Activated T-cell treated with anti-CD3 and anti-CD28 coated beads, Interleukin-2, amount 50 U/mL, for 72 hours (primary cell): ENCODE results near the gene TC2N. TPM values are rescaled to one million over a fixed set of nuclear protein-coding genes. Genes with fewer than 3 reads are reported as not detected.
A peak's percentile ranks its signal among the peaks of the same experiment; 100 is the strongest.

Experiments
- ATAC-seq, 2 donors: fragments of 150-1000 bp; cut with Tn5 transposase; replicated peaks in 1 of 2; 2 replicates each; pipeline ENCODE4 v1.10.0; 2021; ENCODE audit warnings: moderate library complexity in 2 of 2, mild to moderate bottlenecking in 1 of 2
- DNase-seq, 2 donors: peaks; one replicate each; pipeline ENCODE4 v3.0.0; 2021 to 2022; ENCODE audit warnings: mixed read lengths in 1 of 2
- H3K27ac Mint-ChIP-seq: one replicate; pipeline ENCODE4 v1.8.0; 2022; ENCODE audit warnings: mild to moderate bottlenecking, moderate library complexity, mixed read lengths
- H3K27me3 Mint-ChIP-seq: one replicate; pipeline ENCODE4 v1.8.0; 2022; ENCODE audit warnings: low read depth, mixed read lengths
- H3K36me3 Mint-ChIP-seq, 2 donors: one replicate each; pipeline ENCODE4 v1.8.0; 2022; ENCODE audit warnings: mixed read lengths in 2 of 2, mild to moderate bottlenecking in 1 of 2; ENCODE audit not compliant: insufficient read depth in 2 of 2
- H3K4me1 Mint-ChIP-seq: one replicate; pipeline ENCODE4 v1.8.0; 2022; ENCODE audit warnings: low read depth, mixed read lengths
- H3K4me3 Mint-ChIP-seq, 2 donors: one replicate each; pipeline ENCODE4 v1.8.0; 2022; ENCODE audit warnings: mild to moderate bottlenecking in 2 of 2, mixed read lengths in 2 of 2, moderate library complexity in 2 of 2
- H3K9me3 Mint-ChIP-seq, 2 donors: one replicate each; pipeline ENCODE4 v1.8.0; 2022; ENCODE audit warnings: mixed read lengths in 2 of 2
- total RNA-seq, 2 donors: library from RNA; stranded (reverse); gene quantifications; one replicate each; pipeline ENCODE4 v1.2.3, GENCODE V29; 2022

TC2N gene
- total RNA-seq, 2 donors from 2014 or later: 38.1 to 55.4 TPM

DNA sequence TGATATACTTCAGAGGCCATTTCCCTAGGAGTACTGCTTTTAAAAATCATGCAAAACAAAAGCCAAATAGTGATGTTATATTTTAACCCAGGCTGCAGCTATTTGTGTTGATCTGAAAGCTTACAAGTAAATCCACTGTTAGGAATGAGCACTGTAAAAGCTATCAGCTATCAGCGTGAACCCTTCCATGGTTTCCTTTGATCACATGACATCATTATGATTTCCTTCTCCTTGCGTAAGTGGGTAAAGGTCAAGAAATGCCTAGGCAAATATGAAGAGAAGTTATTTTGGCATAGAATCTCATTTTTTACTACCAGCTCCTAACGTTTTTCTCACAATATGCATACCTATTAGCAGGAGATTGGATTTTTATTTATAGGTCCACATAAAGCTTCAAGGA, 86.9 kb downstream of the TC2N start:
- Mint-ChIP-seq H3K9me3 (no peaks in the 10 kb centered on the region), H3K36me3 (no peaks in the 10 kb centered on the region), H3K27ac (no peak overlapping the region), H3K4me1 (no peaks in the 10 kb centered on the region), H3K27me3 (no peaks in the 10 kb centered on the region), H3K4me3 (no peak overlapping the region)
- no peak for DNase-seq
- ATAC-seq: no peak

- Mint-ChIP-seq H3K36me3 (no peaks in the 10 kb centered on the region), H3K4me3 (no peak overlapping the region), H3K27ac (no peak overlapping the region), H3K4me1 (peaks cover 6% of the 10 kb centered on the region), H3K9me3 (no peaks in the 10 kb centered on the region), H3K27me3 (no peaks in the 10 kb centered on the region)
- ATAC-seq (no peak), DNase-seq (no peak)
Measured at GRCh38 chr14:91778217-91778616, 89.1 kb downstream of the TC2N start.

GRCh38 chr14:91774140-91775096, 92.9 kb downstream of the TC2N start:
- Mint-ChIP-seq H3K27me3 (no peaks in the 10 kb centered on the region), H3K4me1 (peaks cover 6% of the 10 kb centered on the region), H3K36me3 (no peaks in the 10 kb centered on the region), H3K27ac (peak overlapping the region; percentile 34), H3K4me3 (no peak overlapping the region), H3K9me3 (no peaks in the 10 kb centered on the region)
- ATAC-seq: no peak
- DNase-seq: no peak

- no peak overlapping the region for H3K4me3 Mint-ChIP-seq
- no peak for ATAC-seq
- H3K27ac Mint-ChIP-seq: no peak overlapping the region
- no peaks in the 10 kb centered on the region for H3K36me3 Mint-ChIP-seq
- H3K4me1 Mint-ChIP-seq: peaks cover 6% of the 10 kb centered on the region
- no peak for DNase-seq
- no peaks in the 10 kb centered on the region for H3K9me3 Mint-ChIP-seq
- no peaks in the 10 kb centered on the region for H3K27me3 Mint-ChIP-seq
Measured at GRCh38 chr14:91770185-91770584, 97.2 kb downstream of the TC2N start.

GRCh38 chr14:91755570-91756295, 111.6 kb downstream of the TC2N start:
- Mint-ChIP-seq H3K36me3 (peaks cover 9 to 11% of the 10 kb centered on the region in 2 donors), H3K27me3 (no peaks in the 10 kb centered on the region), H3K4me1 (no peaks in the 10 kb centered on the region), H3K4me3 (no peak overlapping the region), H3K9me3 (peaks cover 4 to 5% of the 10 kb centered on the region in 2 donors), H3K27ac (no peak overlapping the region)
- ATAC-seq (no peak), DNase-seq (no peak)

GRCh38 chr14:91754819-91755218, 112.5 kb downstream of the TC2N start:
- DNase-seq (no peak), ATAC-seq (no peak)
- Mint-ChIP-seq H3K9me3 (peaks cover 0 to 2% of the 10 kb centered on the region in 2 donors), H3K4me3 (no peak overlapping the region), H3K27me3 (no peaks in the 10 kb centered on the region), H3K36me3 (peaks cover 3 to 6% of the 10 kb centered on the region in 2 donors), H3K4me1 (no peaks in the 10 kb centered on the region), H3K27ac (no peak overlapping the region)

DNA sequence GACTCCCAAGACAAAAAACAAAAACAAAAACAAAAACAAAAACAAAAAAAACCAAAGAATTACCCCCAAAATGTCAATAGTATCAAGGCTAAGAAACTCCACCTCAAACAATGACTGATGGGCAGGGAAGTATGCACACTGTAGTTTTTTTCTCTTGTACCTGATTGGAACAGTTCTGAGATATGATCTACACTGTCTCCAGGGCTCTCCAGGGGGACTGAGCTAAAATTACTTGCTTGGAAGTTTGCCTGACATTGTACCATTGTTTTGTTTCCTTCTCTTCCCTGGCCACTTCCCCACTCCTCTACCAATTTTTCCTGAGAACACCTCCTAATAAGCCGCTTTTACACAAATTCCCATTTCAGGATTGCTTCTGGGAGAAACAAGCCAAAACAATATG, 113.2 kb downstream of the TC2N start:
- H3K27me3 Mint-ChIP-seq: no peaks in the 10 kb centered on the region
- DNase-seq (no peak), ATAC-seq (no peak)
- no peaks in the 10 kb centered on the region for H3K4me1 Mint-ChIP-seq
- H3K36me3 Mint-ChIP-seq: peaks cover 0 to 1% of the 10 kb centered on the region in 2 donors
- H3K9me3 Mint-ChIP-seq: peaks cover 0 to 2% of the 10 kb centered on the region in 2 donors
- H3K4me3 Mint-ChIP-seq: no peak overlapping the region
- H3K27ac Mint-ChIP-seq: no peak overlapping the region

- Mint-ChIP-seq H3K27ac (no peak overlapping the region), H3K4me3 (no peak overlapping the region), H3K36me3 (peaks cover 0 to 1% of the 10 kb centered on the region in 2 donors), H3K4me1 (no peaks in the 10 kb centered on the region), H3K9me3 (peaks cover 0 to 2% of the 10 kb centered on the region in 2 donors), H3K27me3 (no peaks in the 10 kb centered on the region)
- DNase-seq (no peak), ATAC-seq (peak in 1 of 2 donors; percentile 33)
Measured at GRCh38 chr14:91753501-91754128, 113.7 kb downstream of the TC2N start.

GRCh38 chr14:91752961-91753360, 114.4 kb downstream of the TC2N start:
- H3K27ac Mint-ChIP-seq: no peak overlapping the region
- peaks cover 0 to 2% of the 10 kb centered on the region in 2 donors for H3K9me3 Mint-ChIP-seq
- no peak overlapping the region for H3K4me3 Mint-ChIP-seq
- no peaks in the 10 kb centered on the region for H3K4me1 Mint-ChIP-seq
- H3K36me3 Mint-ChIP-seq: peaks cover 0 to 1% of the 10 kb centered on the region in 2 donors
- no peaks in the 10 kb centered on the region for H3K27me3 Mint-ChIP-seq
- DNase-seq: no peak
- no peak for ATAC-seq

DNA sequence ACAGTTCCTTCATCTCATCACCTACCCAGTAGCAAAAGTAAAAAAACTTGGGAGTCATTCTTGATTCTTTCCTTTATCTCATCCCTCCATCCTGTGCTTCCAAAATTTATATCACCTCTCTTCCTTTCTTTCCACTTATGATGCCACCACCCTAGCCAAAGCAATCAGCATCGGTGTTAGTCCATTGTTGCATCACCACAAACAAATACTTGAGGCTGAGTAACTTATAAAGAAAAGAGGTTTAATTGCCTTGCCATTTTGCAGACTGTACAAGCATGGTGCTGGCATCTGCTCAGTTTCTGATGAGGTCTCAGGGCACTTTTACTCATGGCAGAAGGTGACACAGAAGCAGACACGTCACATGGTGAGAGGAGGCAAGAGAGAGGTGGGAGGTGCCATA, 115.6 kb downstream of the TC2N start:
- peaks cover 0 to 2% of the 10 kb centered on the region in 2 donors for H3K9me3 Mint-ChIP-seq
- no peak overlapping the region for H3K4me3 Mint-ChIP-seq
- H3K27ac Mint-ChIP-seq: no peak overlapping the region
- no peaks in the 10 kb centered on the region for H3K4me1 Mint-ChIP-seq
- no peaks in the 10 kb centered on the region for H3K36me3 Mint-ChIP-seq
- DNase-seq (no peak), ATAC-seq (no peak)
- H3K27me3 Mint-ChIP-seq: no peaks in the 10 kb centered on the region

DNA sequence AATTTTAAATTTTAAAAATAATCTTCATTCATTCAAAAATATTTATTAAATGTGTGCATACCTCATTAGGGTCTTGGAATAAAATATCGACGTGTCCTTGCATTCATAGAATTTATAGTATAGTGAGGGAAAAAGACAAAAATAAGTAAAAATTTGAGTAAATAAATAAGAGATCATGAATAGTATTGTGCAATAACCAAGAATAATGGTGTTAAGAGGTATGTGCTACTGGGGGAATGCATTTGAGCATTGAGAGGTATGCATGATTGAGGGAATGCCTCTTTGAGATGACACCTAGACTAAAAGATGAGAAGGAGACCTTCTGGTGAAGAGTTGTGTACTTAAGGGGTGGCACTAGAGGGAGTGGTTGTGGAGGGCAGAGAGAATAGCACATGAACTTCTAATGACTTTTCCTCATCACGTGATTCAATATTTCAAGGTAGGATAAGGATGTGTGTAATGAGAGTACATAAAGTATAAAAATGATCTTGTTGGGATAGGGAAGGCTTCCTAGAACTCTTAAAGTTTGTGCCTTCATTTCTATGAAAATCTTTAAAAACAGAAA, 116.6 kb downstream of the TC2N start:
- DNase-seq (no peak), ATAC-seq (no peak)
- Mint-ChIP-seq H3K9me3 (peaks cover 0 to 2% of the 10 kb centered on the region in 2 donors), H3K36me3 (no peaks in the 10 kb centered on the region), H3K4me1 (no peaks in the 10 kb centered on the region), H3K27ac (no peak overlapping the region), H3K27me3 (no peaks in the 10 kb centered on the region), H3K4me3 (no peak overlapping the region)

DNA sequence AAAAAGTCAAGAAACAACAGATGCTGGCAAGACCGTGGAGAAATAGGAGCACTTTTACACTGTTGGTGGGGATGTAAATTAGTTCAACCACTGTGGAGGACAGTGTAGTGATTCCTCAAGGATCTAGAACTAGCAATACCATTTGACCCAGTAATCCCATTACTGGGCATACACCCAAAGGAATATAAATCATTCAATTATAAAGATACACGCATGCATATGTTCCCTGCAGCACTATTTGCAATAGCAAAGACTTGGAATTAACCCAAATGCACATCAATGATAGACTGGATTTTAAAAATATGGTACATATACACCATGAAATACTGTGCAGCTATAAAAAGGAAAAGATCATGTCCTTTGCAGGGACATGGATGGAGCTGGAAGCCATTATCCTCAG, 117.5 kb downstream of the TC2N start:
- no peak for DNase-seq
- Mint-ChIP-seq H3K9me3 (peaks cover 0 to 2% of the 10 kb centered on the region in 2 donors), H3K27me3 (no peaks in the 10 kb centered on the region), H3K36me3 (no peaks in the 10 kb centered on the region), H3K4me3 (no peak overlapping the region), H3K27ac (no peak overlapping the region), H3K4me1 (no peaks in the 10 kb centered on the region)
- ATAC-seq: no peak

DNA sequence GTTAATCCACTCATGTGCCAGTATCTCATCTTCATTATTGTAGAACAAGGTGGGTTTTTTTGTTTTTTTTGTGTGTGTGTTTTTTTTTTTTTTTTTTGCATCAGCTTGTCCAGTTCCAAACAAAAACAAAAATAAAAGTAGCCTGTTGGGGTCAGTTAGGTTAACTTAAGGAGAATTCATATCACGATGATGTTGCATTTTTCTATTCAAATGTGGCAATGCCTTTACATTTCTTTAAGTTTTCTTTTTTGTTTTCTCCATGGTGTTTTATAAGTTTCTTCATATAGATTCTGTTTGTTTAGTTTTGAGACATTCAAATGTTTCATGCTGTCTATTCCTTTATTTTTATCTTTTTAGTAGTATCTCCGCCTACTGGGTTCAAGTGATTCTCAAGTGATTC, 119.3 kb downstream of the TC2N start:
- Mint-ChIP-seq H3K4me3 (no peak overlapping the region), H3K36me3 (no peaks in the 10 kb centered on the region), H3K9me3 (peaks cover 0 to 2% of the 10 kb centered on the region in 2 donors), H3K4me1 (peaks cover 6% of the 10 kb centered on the region), H3K27ac (no peak overlapping the region), H3K27me3 (no peaks in the 10 kb centered on the region)
- ATAC-seq (no peak), DNase-seq (no peak)
